Karpas-422 (cell line): ENCODE measurements around the gene RNF217. TPM values are rescaled to one million over a fixed set of nuclear protein-coding genes. Genes with fewer than 3 reads are reported as not detected.
"Not testable (repeated sequence)": the region's sequence is repeated elsewhere in the genome, so short reads cannot be mapped to it uniquely, and the experiment has no call there.

Experiments used
- DNase-seq: peaks from one replicate; pipeline ENCODE4 v3.0.0-alpha.2; 2015
- H2AFZ ChIP-seq: fragments of 200-600 bp; sonication (generic); 2 replicates; pipeline ENCODE4 v1.6.1; 2014; ENCODE audit warnings: antibody characterized with exemption, low read length, mixed read lengths
- H3K27ac ChIP-seq: fragments of 200-600 bp; sonication (generic); 2 replicates; pipeline ENCODE4 v1.5.1; 2014; ENCODE audit warnings: mild to moderate bottlenecking, low read length, moderate library complexity
- H3K27me3 ChIP-seq: fragments of 200-600 bp; sonication (generic); 2 replicates; pipeline ENCODE4 v1.6.1; 2014; ENCODE audit warnings: low read length, mixed read lengths
- H3K36me3 ChIP-seq: fragments of 200-600 bp; sonication (generic); 2 replicates; pipeline ENCODE4 v1.6.1; 2014; ENCODE audit warnings: low read length, mixed read lengths; ENCODE audit not compliant: insufficient read depth
- H3K4me1 ChIP-seq: fragments of 200-600 bp; sonication (generic); 2 replicates; pipeline ENCODE4 v1.6.1; 2014; ENCODE audit warnings: mild to moderate bottlenecking, low read length, mixed read lengths
- H3K4me2 ChIP-seq: fragments of 200-600 bp; sonication (generic); 2 replicates; pipeline ENCODE4 v1.6.1; 2014; ENCODE audit warnings: low read length, low read depth, mild to moderate bottlenecking; ENCODE audit not compliant: poor library complexity, severe bottlenecking
- H3K4me3 ChIP-seq: fragments of 200-600 bp; sonication (generic); 2 replicates; pipeline ENCODE4 v1.5.1; 2014; ENCODE audit warnings: mild to moderate bottlenecking, antibody characterized with exemption, low read length, mixed read lengths
- H3K79me2 ChIP-seq: fragments of 200-600 bp; sonication (generic); 2 replicates; pipeline ENCODE4 v1.6.1; 2014; ENCODE audit warnings: mild to moderate bottlenecking, low read length, mixed read lengths
- H3K9ac ChIP-seq: fragments of 200-600 bp; sonication (generic); 2 replicates; pipeline ENCODE4 v1.6.0; 2014; ENCODE audit warnings: low read length
- H3K9me2 ChIP-seq: fragments of 200-600 bp; sonication (generic), shearing (Covaris generic); replicated peaks from 2 replicates; pipeline ENCODE4 v1.6.0; 2014; ENCODE audit warnings: mild to moderate bottlenecking, low read length, moderate library complexity; ENCODE audit not compliant: insufficient read depth
- H3K9me3 ChIP-seq: fragments of 300-700, 200-600 bp; sonication (generic); 2 replicates; pipeline ENCODE4 v1.6.1; 2014; ENCODE audit warnings: low read length, mixed read lengths
- H4K20me1 ChIP-seq: fragments of 200-600 bp; sonication (generic); 2 replicates; pipeline ENCODE4 v1.6.1; 2014; ENCODE audit warnings: mild to moderate bottlenecking, antibody characterized with exemption, low read length, low read depth; ENCODE audit not compliant: insufficient read depth
- total RNA-seq: library from RNA; depleted of rRNA; stranded (reverse); fragments of >200 nt; shearing (Covaris generic); gene quantifications from 2 replicates; pipeline ENCODE4 v1.2.3, GENCODE V29; 2014; ENCODE audit warnings: low replicate concordance

RNF217 gene
- total RNA-seq, 1 experiment from 2014 or later, result not detected

DNA sequence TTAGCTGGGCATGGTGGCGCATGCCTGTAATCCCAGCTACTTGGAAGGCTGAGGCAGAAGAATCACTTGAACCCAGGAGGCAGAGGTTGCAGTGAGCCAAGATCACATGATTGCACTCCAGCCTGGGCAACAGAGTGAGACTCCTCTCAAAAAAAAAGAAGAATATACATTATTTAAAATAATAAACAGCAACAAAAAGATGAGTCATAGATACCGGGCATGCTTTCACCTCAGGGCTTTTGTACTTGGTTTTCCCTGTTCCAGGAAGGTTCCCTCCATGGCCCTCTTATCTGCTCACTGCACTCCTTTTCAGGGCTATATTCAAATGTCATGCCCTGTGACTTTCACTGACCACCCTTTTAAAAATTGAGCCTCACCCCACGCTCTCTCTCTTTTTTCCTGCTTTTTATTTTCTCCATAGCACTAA is 3.2 kb downstream of the RNF217 start:
- H3K36me3 ChIP-seq, H3K27me3 ChIP-seq, H2AFZ ChIP-seq, H3K4me1 ChIP-seq, H3K4me2 ChIP-seq, H3K4me3 ChIP-seq, H3K9me3 ChIP-seq, DNase-seq, H3K79me2 ChIP-seq, H4K20me1 ChIP-seq, H3K27ac ChIP-seq, H3K9me2 ChIP-seq, H3K9ac ChIP-seq: not testable (repeated sequence)

DNA sequence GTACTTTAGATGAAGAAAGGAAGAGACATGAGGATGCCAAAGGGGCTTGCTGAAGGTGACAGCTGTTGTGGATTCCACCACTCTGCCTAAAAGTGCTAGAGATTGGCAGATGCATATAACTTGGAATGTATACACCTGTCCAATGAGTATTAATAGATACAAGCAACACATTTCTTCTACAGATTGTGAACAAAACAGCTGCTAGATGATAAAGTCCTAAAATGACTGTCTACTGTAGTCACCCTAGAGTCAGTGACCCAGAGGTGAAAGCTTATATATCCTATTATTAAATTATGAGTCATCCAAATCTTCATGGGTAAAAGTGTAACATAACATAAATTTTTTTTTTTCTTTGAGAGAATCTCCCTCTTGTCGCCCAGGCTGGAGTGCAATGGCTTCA is 5.2 kb downstream of the RNF217 start:
- Histone ChIP-seq H3K4me3 (no peak overlapping the region), H4K20me1 (no peaks in the 10 kb centered on the region), H3K27ac (no peak overlapping the region), H3K9ac (no peak overlapping the region), H3K36me3 (no peaks in the 10 kb centered on the region), H3K4me1 (no peaks in the 10 kb centered on the region), H3K4me2 (no peak overlapping the region), H3K79me2 (no peaks in the 10 kb centered on the region), H3K27me3 (no peaks in the 10 kb centered on the region), H3K9me2 (no peaks in the 10 kb centered on the region), H2AFZ (no peak overlapping the region), H3K9me3 (no peaks in the 10 kb centered on the region)
- no peak for DNase-seq

DNA sequence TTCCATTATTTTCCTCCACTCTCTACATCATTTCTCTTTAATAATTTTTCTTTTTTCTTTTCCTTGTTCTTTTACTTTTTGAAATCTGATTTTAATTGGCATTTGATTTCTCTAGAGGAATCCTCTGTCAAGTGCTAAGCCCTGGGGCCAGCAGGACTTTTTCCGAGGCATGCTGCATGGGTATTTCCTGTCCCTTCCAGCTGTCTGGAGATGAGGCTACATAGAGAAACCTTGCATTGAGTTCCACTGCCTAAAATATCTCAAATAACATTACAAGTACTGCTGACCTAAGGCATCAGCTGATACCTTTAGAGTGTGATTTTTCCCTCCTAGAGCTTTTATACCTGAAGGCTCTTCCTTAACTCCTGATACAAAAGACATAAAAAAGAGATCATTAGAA is 6.2 kb downstream of the RNF217 start:
- no peak overlapping the region for H3K27ac ChIP-seq
- no peaks in the 10 kb centered on the region for H3K9me3 ChIP-seq
- no peak overlapping the region for H2AFZ ChIP-seq
- DNase-seq, result no peak
- H3K4me3 ChIP-seq, result no peak overlapping the region
- H3K9ac ChIP-seq, result no peak overlapping the region
- H3K9me2 ChIP-seq, result no peaks in the 10 kb centered on the region
- H4K20me1 ChIP-seq, result no peaks in the 10 kb centered on the region
- no peak overlapping the region for H3K4me2 ChIP-seq
- H3K4me1 ChIP-seq, result no peaks in the 10 kb centered on the region
- H3K36me3 ChIP-seq, result no peaks in the 10 kb centered on the region
- H3K27me3 ChIP-seq, result no peaks in the 10 kb centered on the region
- H3K79me2 ChIP-seq, result no peaks in the 10 kb centered on the region

DNA sequence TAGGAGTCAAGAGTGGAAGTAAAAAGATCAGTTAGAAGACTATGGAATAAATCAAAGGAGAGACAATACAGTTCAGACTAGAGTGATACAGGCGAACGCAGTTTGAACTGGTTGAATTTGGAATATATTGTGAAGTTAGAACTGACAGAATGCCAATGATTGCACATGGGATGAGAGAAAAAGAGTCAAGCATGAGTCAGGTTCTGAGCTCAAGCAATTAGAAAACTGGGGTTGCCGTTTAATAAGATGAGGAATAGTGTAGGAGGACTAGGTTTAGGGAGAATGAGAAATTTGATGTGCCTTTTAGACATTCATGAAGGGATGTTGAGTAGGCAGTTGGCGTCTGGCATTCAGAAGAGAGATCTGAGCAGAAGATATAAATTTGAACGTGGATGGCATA is 8.0 kb downstream of the RNF217 start:
- Histone ChIP-seq H3K36me3 (no peaks in the 10 kb centered on the region), H3K4me2 (no peak overlapping the region), H3K9me3 (no peaks in the 10 kb centered on the region), H3K27me3 (no peaks in the 10 kb centered on the region), H3K4me1 (no peaks in the 10 kb centered on the region), H3K9me2 (no peaks in the 10 kb centered on the region), H3K79me2 (no peaks in the 10 kb centered on the region), H3K27ac (no peak overlapping the region), H3K4me3 (no peak overlapping the region), H3K9ac (no peak overlapping the region), H4K20me1 (no peaks in the 10 kb centered on the region), H2AFZ (no peak overlapping the region)
- no peak for DNase-seq

DNA sequence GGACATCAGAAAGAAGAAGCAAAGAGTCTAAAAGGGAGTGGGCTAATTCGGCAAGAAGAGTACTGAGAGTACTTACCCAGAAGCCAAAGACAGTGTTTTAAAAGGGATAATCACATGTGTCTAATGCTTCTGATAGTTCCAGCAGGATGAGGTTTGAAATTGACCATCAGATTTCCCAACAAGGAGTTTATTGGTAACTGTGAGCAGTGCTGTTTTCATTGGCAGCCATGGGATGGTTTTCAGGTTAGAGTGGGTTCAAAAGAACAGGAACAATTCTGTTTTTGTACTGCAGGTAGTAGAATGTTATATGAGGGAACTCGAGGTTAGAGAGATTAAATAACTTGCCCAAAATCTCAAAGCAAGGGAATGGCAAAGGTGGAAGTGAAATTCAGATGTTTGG is 8.5 kb downstream of the RNF217 start:
- H3K4me3 ChIP-seq, result no peak overlapping the region
- H3K27me3 ChIP-seq, result no peaks in the 10 kb centered on the region
- no peak for DNase-seq
- no peaks in the 10 kb centered on the region for H3K36me3 ChIP-seq
- no peaks in the 10 kb centered on the region for H3K4me1 ChIP-seq
- H3K9me3 ChIP-seq, result no peaks in the 10 kb centered on the region
- H3K9ac ChIP-seq, result no peak overlapping the region
- H3K27ac ChIP-seq, result no peak overlapping the region
- no peaks in the 10 kb centered on the region for H3K79me2 ChIP-seq
- H3K4me2 ChIP-seq, result no peak overlapping the region
- no peaks in the 10 kb centered on the region for H3K9me2 ChIP-seq
- no peak overlapping the region for H2AFZ ChIP-seq
- H4K20me1 ChIP-seq, result no peaks in the 10 kb centered on the region

DNA sequence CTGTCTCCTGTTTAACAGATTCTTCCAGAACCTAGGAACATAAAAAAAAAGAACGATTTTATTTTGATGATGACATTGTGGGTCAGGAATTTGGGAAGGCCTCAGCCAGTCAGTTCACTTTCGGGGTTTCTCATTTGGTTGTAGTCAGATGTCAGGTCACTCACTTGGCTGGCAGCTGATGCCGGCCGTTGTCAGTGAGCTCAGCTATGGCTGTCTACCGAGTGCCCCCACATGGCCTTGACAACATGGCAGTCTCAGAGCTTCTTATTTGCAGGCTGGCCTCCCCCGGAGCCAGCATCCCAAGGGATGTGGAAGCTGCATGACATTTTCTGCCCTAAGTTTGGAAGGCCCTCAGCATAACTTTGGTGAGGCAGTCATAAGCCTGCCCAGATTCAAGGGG is 11.5 kb downstream of the RNF217 start:
- Histone ChIP-seq H3K4me3 (no peak overlapping the region), H2AFZ (no peak overlapping the region), H3K9me2 (no peaks in the 10 kb centered on the region), H3K36me3 (no peaks in the 10 kb centered on the region), H3K27me3 (no peaks in the 10 kb centered on the region), H3K9ac (no peak overlapping the region), H3K9me3 (no peaks in the 10 kb centered on the region), H3K4me1 (no peaks in the 10 kb centered on the region), H3K27ac (no peak overlapping the region), H3K79me2 (no peaks in the 10 kb centered on the region), H3K4me2 (no peak overlapping the region), H4K20me1 (no peaks in the 10 kb centered on the region)
- DNase-seq, result no peak

DNA sequence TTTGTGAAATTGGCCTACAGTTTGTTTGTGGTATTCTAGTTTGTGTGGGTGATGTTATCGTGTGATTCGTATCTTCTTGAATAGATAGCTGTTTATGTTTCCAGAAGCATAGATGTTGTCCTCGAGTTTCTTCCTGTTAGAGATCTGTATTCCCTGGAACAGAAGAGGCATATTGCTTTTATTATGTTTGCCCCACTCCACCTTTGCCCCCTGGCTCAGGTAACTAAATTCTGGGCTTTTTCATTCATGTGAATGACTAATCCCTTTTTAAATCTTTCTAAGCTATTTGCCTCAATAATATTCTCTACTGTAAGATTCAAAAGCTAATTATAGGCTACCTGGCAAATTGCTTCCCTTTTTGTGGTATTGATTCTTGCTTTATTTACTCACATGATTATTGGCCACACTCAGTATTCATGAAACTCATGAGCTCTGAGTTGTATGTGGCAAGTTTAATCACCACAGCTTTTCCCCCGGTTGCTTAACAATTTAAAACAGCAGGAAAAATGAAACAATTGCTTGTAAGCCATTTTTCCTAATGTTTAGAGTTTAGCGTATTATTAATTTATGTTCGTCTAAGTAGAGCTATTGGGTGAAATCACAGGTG is 12.6 kb downstream of the RNF217 start:
- no peaks in the 10 kb centered on the region for H3K36me3 ChIP-seq
- H3K27ac ChIP-seq, result no peak overlapping the region
- H3K4me1 ChIP-seq, result no peaks in the 10 kb centered on the region
- no peaks in the 10 kb centered on the region for H3K27me3 ChIP-seq
- no peaks in the 10 kb centered on the region for H3K79me2 ChIP-seq
- DNase-seq, result no peak
- H3K9me3 ChIP-seq, result no peaks in the 10 kb centered on the region
- no peaks in the 10 kb centered on the region for H3K9me2 ChIP-seq
- H4K20me1 ChIP-seq, result no peaks in the 10 kb centered on the region
- no peak overlapping the region for H3K9ac ChIP-seq
- H2AFZ ChIP-seq, result no peak overlapping the region
- no peak overlapping the region for H3K4me2 ChIP-seq
- no peak overlapping the region for H3K4me3 ChIP-seq

DNA sequence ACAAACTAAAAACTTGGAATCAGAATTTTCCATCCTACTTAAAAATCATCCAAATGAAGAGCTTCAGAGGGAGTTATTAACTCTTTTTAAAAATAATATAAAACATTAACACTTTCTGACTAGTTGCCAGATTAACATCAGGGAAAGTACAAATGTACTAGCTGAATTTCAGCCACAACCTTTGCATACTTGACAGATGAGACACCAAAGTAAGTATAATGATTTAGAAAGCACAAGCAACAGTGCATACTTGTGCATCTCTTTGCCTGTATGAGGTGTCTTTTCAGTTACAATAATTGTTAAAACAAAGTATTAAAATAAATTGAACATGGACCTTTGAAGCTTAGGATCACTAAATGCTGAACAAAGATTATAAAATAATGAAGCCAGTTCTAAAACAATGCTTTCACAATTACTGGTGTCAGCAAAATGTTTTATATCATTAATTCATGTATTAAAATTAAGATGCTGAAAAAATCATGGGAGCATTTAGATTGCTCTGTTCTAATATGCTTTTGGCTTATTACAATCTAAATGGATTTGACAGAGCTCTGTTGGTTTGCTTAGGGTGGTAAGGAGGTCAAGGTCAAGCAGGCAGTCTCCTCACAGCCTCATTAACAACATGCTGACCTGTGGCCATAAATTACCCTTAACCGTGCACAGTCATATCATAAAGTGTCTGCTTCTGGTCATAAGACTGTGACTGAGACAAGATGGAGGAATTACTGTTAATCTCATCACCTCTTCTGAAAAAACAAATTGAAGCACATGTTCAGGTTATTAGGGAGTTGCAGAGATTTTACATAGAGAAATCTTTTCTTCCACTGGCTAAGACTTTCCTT is 15.1 kb downstream of the RNF217 start:
- Histone ChIP-seq H2AFZ (no peak overlapping the region), H3K4me1 (no peaks in the 10 kb centered on the region), H3K9ac (no peak overlapping the region), H3K9me3 (no peaks in the 10 kb centered on the region), H3K27me3 (no peaks in the 10 kb centered on the region), H3K4me2 (no peak overlapping the region), H3K9me2 (no peaks in the 10 kb centered on the region), H3K4me3 (no peak overlapping the region), H3K79me2 (no peaks in the 10 kb centered on the region), H3K27ac (no peak overlapping the region), H3K36me3 (no peaks in the 10 kb centered on the region), H4K20me1 (no peaks in the 10 kb centered on the region)
- no peak for DNase-seq
